A673 (cell line): ENCODE data around the gene ZNF592. TPM values are rescaled to one million over a fixed set of nuclear protein-coding genes. Genes with fewer than 3 reads are reported as not detected.

Experiments used
- BruUV-seq: library from RNA; stranded (reverse); fragments of 400-500 nt; replicated peaks from 2 replicates; lab custom pipeline; 2021; lab: Mats Ljungman, UMichigan
- CTCF ChIA-PET: fragments of 300-600 bp; sonication (Branson Sonifier 250); formaldehyde crosslinking; loops from one replicate; lab custom pipeline; 2022; ENCODE audit warnings: antibody characterized with exemption; lab: Charles Lee
- POLR2A ChIA-PET: fragments of 300-600 bp; sonication (Branson Sonifier 250); formaldehyde crosslinking; loops from one replicate; lab custom pipeline; 2022; ENCODE audit warnings: antibody characterized with exemption; ENCODE audit not compliant: low non-redundant PET; lab: Charles Lee
- DNase-seq: peaks from one replicate; pipeline ENCODE4 v3.0.0-alpha.2; 2015; ENCODE audit warnings: low spot score
- H3K27ac ChIP-seq: fragments of 200-600 bp; sonication (generic); 2 replicates; pipeline ENCODE4 v1.5.1; 2016; ENCODE audit warnings: mixed run types, low read depth, mild to moderate bottlenecking, mixed read lengths, antibody characterized with exemption, low read length; ENCODE audit not compliant: poor library complexity, severe bottlenecking
- H3K27me3 ChIP-seq: fragments of 200-600 bp; sonication (generic); replicated peaks from 2 replicates; pipeline ENCODE4 v1.6.1; 2017; ENCODE audit warnings: mixed run types, low read depth, mild to moderate bottlenecking, mixed read lengths, antibody characterized with exemption, low read length; ENCODE audit not compliant: insufficient read depth, poor library complexity
- H3K36me3 ChIP-seq: fragments of 200-600 bp; sonication (generic); 2 replicates; pipeline ENCODE4 v1.6.1; 2016; ENCODE audit warnings: mixed run types, mild to moderate bottlenecking, mixed read lengths, antibody characterized with exemption, low read length; ENCODE audit not compliant: insufficient read depth, poor library complexity, severe bottlenecking
- H3K4me1 ChIP-seq: fragments of 200-600 bp; sonication (generic); 2 replicates; pipeline ENCODE4 v1.6.1; 2017; ENCODE audit warnings: mixed run types, mild to moderate bottlenecking, mixed read lengths, antibody characterized with exemption, low read length; ENCODE audit not compliant: insufficient read depth, poor library complexity, severe bottlenecking
- H3K4me3 ChIP-seq: fragments of 200-600 bp; sonication (generic); 2 replicates; pipeline ENCODE4 v1.5.1; 2016; ENCODE audit warnings: low read depth, mixed run types, mild to moderate bottlenecking, mixed read lengths, low read length; ENCODE audit not compliant: poor library complexity, severe bottlenecking
- H3K9me3 ChIP-seq: fragments of 200-600 bp; sonication (generic); 2 replicates; pipeline ENCODE4 v1.6.1; 2016; ENCODE audit warnings: mixed run types, low read depth, mild to moderate bottlenecking, mixed read lengths, antibody characterized with exemption, low read length; ENCODE audit not compliant: poor library complexity, severe bottlenecking
- CTCF ChIP-seq: fragments of 300-800, 200-600 bp; sonication (generic); conservative IDR thresholded peaks from 2 replicates; pipeline ENCODE4 v1.5.1; 2017; ENCODE audit warnings: low read depth, mild to moderate bottlenecking, antibody characterized with exemption, low read length, moderate library complexity, mixed read lengths
- EZH2 ChIP-seq: fragments of 200-600 bp; sonication (generic); IDR thresholded peaks from 2 replicates; pipeline ENCODE4 v1.6.1; 2017; ENCODE audit warnings: borderline replicate concordance, low read depth, mild to moderate bottlenecking, mixed read lengths, antibody characterized with exemption, low read length; ENCODE audit not compliant: poor library complexity, severe bottlenecking
- intact Hi-C: fragments of 100-400 bp; cut with micrococcal nuclease; formaldehyde crosslinking; loops from one replicate; pipeline ENCODE4 v1.10.0; 2022; ENCODE audit not compliant: unreplicated experiment
- total RNA-seq: library from RNA; stranded (reverse); gene quantifications from 2 replicates; pipeline ENCODE4 v1.2.3, GENCODE V29; 2021

Gene ZNF592
- total RNA-seq, 1 experiment from 2014 or later = 37.2 TPM

- Histone ChIP-seq H3K4me3 (no peak overlapping the region), H3K27ac (no peak overlapping the region), H3K27me3 (no peaks in the 10 kb centered on the region), H3K9me3 (no peaks in the 10 kb centered on the region), H3K4me1 (no peaks in the 10 kb centered on the region), H3K36me3 (no peaks in the 10 kb centered on the region)
- TF ChIP-seq CTCF (no peak), EZH2 (no peak)
- BruUV-seq = no TSS peak
- DNase-seq = no peak
- ChIA-PET CTCF (no interaction called here), POLR2A (no interaction called here)
- intact Hi-C loops = no loop called here
Observed at GRCh38 chr15:84702961-84703482, 45.4 kb upstream of the ZNF592 start.

GRCh38 chr15:84703808-84704207 lies 44.6 kb upstream of the ZNF592 start:
- DNase-seq = no peak
- CTCF ChIA-PET = no interaction called here
- POLR2A ChIA-PET = no interaction called here

GRCh38 chr15:84714372-84714771 lies 34.0 kb upstream of the ZNF592 start:
- intact Hi-C loops = no loop called here
- ChIA-PET POLR2A (no interaction called here), CTCF (interaction anchor here (0.6 kb wide), 1 partner anchor 113 kb away, joined by 3 read pairs; no protein-coding TSS in a partner anchor)
- BruUV-seq = no TSS peak
- peaks cover 10% of the 10 kb centered on the region for H3K36me3 ChIP-seq
- TF ChIP-seq CTCF = no peak
- TF ChIP-seq EZH2 = no peak
- H3K9me3 ChIP-seq = no peaks in the 10 kb centered on the region
- H3K27ac ChIP-seq = no peak overlapping the region
- peak overlapping the region; percentile 98 for H3K4me3 ChIP-seq
- no peak for DNase-seq
- no peaks in the 10 kb centered on the region for H3K27me3 ChIP-seq
- H3K4me1 ChIP-seq = peaks cover 9% of the 10 kb centered on the region

More at GRCh38 chr15:84703808-84704207, 44.6 kb upstream of the ZNF592 start:
- Histone ChIP-seq H3K27ac (no peak overlapping the region), H3K27me3 (no peaks in the 10 kb centered on the region), H3K9me3 (no peaks in the 10 kb centered on the region), H3K4me3 (no peak overlapping the region), H3K36me3 (no peaks in the 10 kb centered on the region), H3K4me1 (no peaks in the 10 kb centered on the region)
- no peak for TF ChIP-seq EZH2
- TF ChIP-seq CTCF = no peak
- intact Hi-C loops = no loop called here
- no TSS peak for BruUV-seq
